C4-2B (cell line): ENCODE measurements around the gene USP51.

Experiments
- CTCF ChIP-seq: fragments of 450-650 bp; conservative IDR thresholded peaks from 2 replicates; pipeline ENCODE4 v1.5.1; 2017; ENCODE audit warnings: mild to moderate bottlenecking
- ZFX ChIP-seq: fragments of 450-650 bp; IDR thresholded peaks from 2 replicates; pipeline ENCODE4 v1.6.1; 2017

- TF ChIP-seq CTCF: no peak
- no peak for TF ChIP-seq ZFX
Measured at GRCh38 chrX:55488006-55488592, 1.5 kb downstream of the USP51 start.
